Body of pancreas (tissue), 4 donors: ENCODE data around the gene UBL4A. TPM values are rescaled to one million over a fixed set of nuclear protein-coding genes. Genes with fewer than 3 reads are reported as not detected.

Source experiments
- ATAC-seq: fragments of 150-250 bp; one replicate; pipeline ENCODE4 v1.9.1; 2016
- DNase-seq, 4 donors: peaks; one replicate each; pipeline ENCODE4 v3.0.0-alpha.2; 2019
- H3K27ac ChIP-seq, 4 donors: fragments of 200-600 bp; sonication (generic); 1 replicate in 3 of 4; 2 replicates in 1 of 4; pipeline versions ENCODE4 v1.5.1 to v1.6.1; 2016 to 2019; ENCODE audit warnings: mild to moderate bottlenecking in 1 of 4, mixed read lengths in 1 of 4, moderate library complexity in 1 of 4
- H3K27me3 ChIP-seq, 2 donors: fragments of 200-600 bp; sonication (generic); one replicate each; pipeline ENCODE4 v1.6.0; 2016; ENCODE audit warnings: mild to moderate bottlenecking in 1 of 2
- H3K36me3 ChIP-seq, 2 donors: fragments of 200-600 bp; sonication (generic); replicated peaks in 1 of 2; 2 replicates each; pipeline ENCODE4 v1.5.1; 2016; ENCODE audit warnings: low read depth in 2 of 2; ENCODE audit not compliant: insufficient read depth in 1 of 2
- H3K4me1 ChIP-seq: fragments of 200-600 bp; sonication (generic); one replicate; pipeline ENCODE4 v1.6.0; 2016
- H3K4me3 ChIP-seq, 2 donors: fragments of 200-600 bp; sonication (generic); 1 replicate in 1 of 2; 2 replicates in 1 of 2; pipeline ENCODE4 v1.5.1; 2016 to 2019
- H3K9me3 ChIP-seq, 3 donors: fragments of 200-600 bp; sonication (generic); 1 replicate in 2 of 3; 2 replicates in 1 of 3; pipeline ENCODE4 v1.5.1; 2016
- CTCF ChIP-seq, 7 experiments: fragments of 450-650 bp in 4 of 7; fragments of 200-600 bp in 3 of 7; sonication (generic) in 3 of 7; IDR thresholded peaks; one replicate each; pipeline ENCODE4 v1.5.1; 2016 to 2019; ENCODE audit warnings: antibody characterized with exemption in 7 of 7
- POLR2A ChIP-seq, 3 donors: fragments of 450-650 bp; IDR thresholded peaks; one replicate each; pipeline ENCODE4 v1.6.1; 2016; ENCODE audit warnings: antibody characterized with exemption in 3 of 3, mild to moderate bottlenecking in 2 of 3
- WGBS, 2 donors: methylation state at CpG; one replicate each; pipeline ENCODE4 v1.1.5; 2017; 5-methylcytosine and 5-hydroxymethylcytosine counted together
- intact Hi-C: fragments of 100-400 bp; cut with DNase I; formaldehyde crosslinking; loops from one replicate; pipeline ENCODE4 v1.15.1; 2023
- total RNA-seq, 2 donors: library from RNA; depleted of rRNA; stranded (reverse); fragments of >200 nt; gene quantifications; one replicate each; pipeline ENCODE4 v1.1.0, GENCODE V29; 2016

UBL4A gene
- total RNA-seq, 2 donors from 2014 or later = 24.9 to 34.9 TPM

GRCh38 chrX:154495472-154495922 is 9.1 kb upstream of the UBL4A start:
- ATAC-seq = no peak
- no peaks in the 10 kb centered on the region for H3K4me1 ChIP-seq
- intact Hi-C loops = no loop called here
- TF ChIP-seq CTCF (IDR thresholded peaks at IDR 0.05) (no peak), POLR2A (IDR thresholded peaks at IDR 0.05) (no peak)
- no peaks in the 10 kb centered on the region for H3K9me3 ChIP-seq
- H3K27ac ChIP-seq = no peak overlapping the region
- no peaks in the 10 kb centered on the region for H3K27me3 ChIP-seq
- no peak for DNase-seq
- no peak overlapping the region for H3K4me3 ChIP-seq
- H3K36me3 ChIP-seq = no peaks in the 10 kb centered on the region
- WGBS, 2 donors = 63 to 72% methylated on average over 3 to 6 of the region's 6 CpGs

GRCh38 chrX:154494715-154495114 is 8.3 kb upstream of the UBL4A start:
- no peak overlapping the region for H3K4me3 ChIP-seq
- intact Hi-C loops = no loop called here
- no peak overlapping the region for H3K27ac ChIP-seq
- 56 to 73% methylated on average over 3 of the region's 3 CpGs for WGBS, 2 donors
- H3K4me1 ChIP-seq = peaks cover 1% of the 10 kb centered on the region
- no peak for TF ChIP-seq CTCF (IDR thresholded peaks at IDR 0.05)
- TF ChIP-seq POLR2A (IDR thresholded peaks at IDR 0.05) = no peak
- no peaks in the 10 kb centered on the region for H3K36me3 ChIP-seq
- DNase-seq (no peak), ATAC-seq (no peak)
- no peaks in the 10 kb centered on the region for H3K9me3 ChIP-seq
- H3K27me3 ChIP-seq = no peaks in the 10 kb centered on the region

- Histone ChIP-seq H3K9me3 (no peaks in the 10 kb centered on the region), H3K27me3 (no peaks in the 10 kb centered on the region), H3K27ac (peak within 1 kb of the TSS; percentile 82 to 97 (median 93)), H3K4me3 (peak within 1 kb of the TSS; percentile 2 to 17), H3K4me1 (peaks cover 34% of the 10 kb centered on the region), H3K36me3 (no peaks in the 10 kb centered on the region)
- TF ChIP-seq CTCF (IDR thresholded peaks at IDR 0.05) (peak in 1 of 7 experiments; percentile 5), POLR2A (IDR thresholded peaks at IDR 0.05) (peak; percentile 91 to 93 (median 91))
- ATAC-seq = peak; percentile 86
- 0% methylated on average over 3 of the region's 71 CpGs; no CpG with 5 or more reads in 1 of the 2 donors for WGBS, 2 donors
- DNase-seq = peak; percentile 92 to 96 (median 94)
- intact Hi-C loops = no loop called here
These were observed 4.1 kb upstream of the UBL4A start, which contains the start of gene SLC10A3 for GRCh38 chrX:154490414-154491083. Gene SLC10A3 (minus strand): TSS chrX:154490629. CDS start chrX:154488940, 1,689 bp downstream.

- Histone ChIP-seq H3K4me1 (peaks cover 39% of the 10 kb centered on the region), H3K9me3 (no peaks in the 10 kb centered on the region), H3K27me3 (no peaks in the 10 kb centered on the region), H3K27ac (peak overlapping the region; percentile 82 to 97 (median 93)), H3K36me3 (no peaks in the 10 kb centered on the region), H3K4me3 (peak overlapping the region; percentile 2 to 17)
- DNase-seq = peak; percentile 25 to 36 (median 33)
- WGBS, 2 donors = 0% methylated on average over 1 to 13 of the region's 19 CpGs
- ATAC-seq = peak; percentile 4
- intact Hi-C loops = no loop called here
- no peak for TF ChIP-seq CTCF (IDR thresholded peaks at IDR 0.05)
- no peak for TF ChIP-seq POLR2A (IDR thresholded peaks at IDR 0.05)
These were observed 3.6 kb upstream of the UBL4A start for GRCh38 chrX:154490021-154490413.
